ENCODE data around the gene CDYL. TPM values are rescaled to one million over a fixed set of nuclear protein-coding genes. Genes with fewer than 3 reads are reported as not detected.

CDYL gene
- total RNA-seq, 3 donors from 2014 or later (not counting 1 experiment from before 2014, with no cell fraction given): 81.3 to 101 (median 83.8) TPM

- no peak overlapping the region for H3K4me3 Mint-ChIP-seq
- WGBS (ENCODE audit: insufficient coverage): 84% methylated on average over 4 of the region's 4 CpGs
- no peaks in the 10 kb centered on the region for H3K9me3 ChIP-seq (ENCODE audit: control insufficient read depth, insufficient read depth, low read length)
- peaks cover 34% of the 10 kb centered on the region for H3K4me1 ChIP-seq (ENCODE audit: control insufficient read depth, insufficient read depth, low read length)
- intact Hi-C loops (cut with micrococcal nuclease): no loop called here
- DNase-seq: no peak
- H3K27me3 ChIP-seq (ENCODE audit: control insufficient read depth, insufficient read depth, low read length): no peaks in the 10 kb centered on the region
- ATAC-seq: no peak
- peak overlapping the region; percentile 32 to 89 for H3K27ac Mint-ChIP-seq
- no peak overlapping the region for H3K27ac ChIP-seq (ENCODE audit: low read length)
- no peak overlapping the region for H3K4me3 ChIP-seq (ENCODE audit: low read length)
- no peaks in the 10 kb centered on the region for H3K36me3 Mint-ChIP-seq
- H3K36me3 ChIP-seq (ENCODE audit: control insufficient read depth, insufficient read depth, low read length): no peaks in the 10 kb centered on the region
- peaks cover 85 to 89% of the 10 kb centered on the region in 2 donors for H3K4me1 Mint-ChIP-seq
- TF ChIP-seq CTCF (IDR thresholded peaks at IDR 0.05): no peak
- H3K27me3 Mint-ChIP-seq (ENCODE audit: low read depth in 2 of 2): no peaks in the 10 kb centered on the region
- H3K9me3 Mint-ChIP-seq: peaks cover 0 to 2% of the 10 kb centered on the region in 2 donors
Measured at GRCh38 chr6:4802312-4802935, 26.2 kb downstream of the CDYL start.

GRCh38 chr6:4803343-4803744 lies 27.1 kb downstream of the CDYL start:
- intact Hi-C loops (cut with micrococcal nuclease): no loop called here
- H3K36me3 ChIP-seq (ENCODE audit: control insufficient read depth, insufficient read depth, low read length): no peaks in the 10 kb centered on the region
- no peak overlapping the region for H3K27ac ChIP-seq (ENCODE audit: low read length)
- Mint-ChIP-seq H3K36me3 (no peaks in the 10 kb centered on the region), H3K27ac (peak overlapping the region; percentile 57 to 83), H3K4me3 (peak overlapping the region; percentile 49), H3K9me3 (peaks cover 0 to 2% of the 10 kb centered on the region in 2 donors), H3K4me1 (peaks cover 86 to 88% of the 10 kb centered on the region in 2 donors), H3K27me3 (ENCODE audit: low read depth in 2 of 2) (no peaks in the 10 kb centered on the region)
- 94% methylated on average over 5 of the region's 5 CpGs for WGBS (ENCODE audit: insufficient coverage)
- H3K4me3 ChIP-seq (ENCODE audit: low read length): no peak overlapping the region
- ATAC-seq: no peak
- peaks cover 34% of the 10 kb centered on the region for H3K4me1 ChIP-seq (ENCODE audit: control insufficient read depth, insufficient read depth, low read length)
- H3K9me3 ChIP-seq (ENCODE audit: control insufficient read depth, insufficient read depth, low read length): no peaks in the 10 kb centered on the region
- no peak for TF ChIP-seq CTCF (IDR thresholded peaks at IDR 0.05)
- no peak for DNase-seq
- no peaks in the 10 kb centered on the region for H3K27me3 ChIP-seq (ENCODE audit: control insufficient read depth, insufficient read depth, low read length)

- intact Hi-C loops (cut with micrococcal nuclease): no loop called here
- H3K27ac Mint-ChIP-seq: peak overlapping the region; percentile 59 to 67
- no peaks in the 10 kb centered on the region for H3K9me3 ChIP-seq (ENCODE audit: control insufficient read depth, insufficient read depth, low read length)
- H3K4me1 Mint-ChIP-seq: peaks cover 86 to 88% of the 10 kb centered on the region in 2 donors
- no peak overlapping the region for H3K4me3 Mint-ChIP-seq
- peaks cover 0 to 2% of the 10 kb centered on the region in 2 donors for H3K9me3 Mint-ChIP-seq
- no peaks in the 10 kb centered on the region for H3K27me3 ChIP-seq (ENCODE audit: control insufficient read depth, insufficient read depth, low read length)
- ATAC-seq: no peak
- no peaks in the 10 kb centered on the region for H3K36me3 Mint-ChIP-seq
- H3K4me3 ChIP-seq (ENCODE audit: low read length): no peak overlapping the region
- H3K27ac ChIP-seq (ENCODE audit: low read length): no peak overlapping the region
- no peaks in the 10 kb centered on the region for H3K27me3 Mint-ChIP-seq (ENCODE audit: low read depth in 2 of 2)
- peaks cover 34% of the 10 kb centered on the region for H3K4me1 ChIP-seq (ENCODE audit: control insufficient read depth, insufficient read depth, low read length)
- TF ChIP-seq CTCF (IDR thresholded peaks at IDR 0.05): no peak
- WGBS (ENCODE audit: insufficient coverage): 80% methylated on average over 6 of the region's 6 CpGs
- DNase-seq: no peak
- no peaks in the 10 kb centered on the region for H3K36me3 ChIP-seq (ENCODE audit: control insufficient read depth, insufficient read depth, low read length)
Measured at GRCh38 chr6:4804095-4804494, 27.9 kb downstream of the CDYL start.

Measured in natural killer cell (primary cell).